ENCODE data around the gene PTGER1.

The PTGER1 gene

GRCh38 chr19:14427461-14427860 is 47.7 kb downstream of the PTGER1 start:
- peaks cover 61% of the 10 kb centered on the region for H3K4me1 ChIP-seq (ENCODE audit: control insufficient read depth, low read length)

GRCh38 chr19:14425696-14426138 is 49.4 kb downstream of the PTGER1 start:
- peaks cover 53% of the 10 kb centered on the region for H3K4me1 ChIP-seq (ENCODE audit: control insufficient read depth, low read length)
- peak overlapping the region; percentile 45 for H3K27ac ChIP-seq (ENCODE audit: low read depth, low read length)
- H4K20me1 ChIP-seq (ENCODE audit: control insufficient read depth, insufficient read depth, low read depth, low read length): no peaks in the 10 kb centered on the region
- H3K27me3 ChIP-seq (ENCODE audit: control insufficient read depth, low read length): no peaks in the 10 kb centered on the region
- peak overlapping the region; percentile 46 for H3K4me2 ChIP-seq (ENCODE audit: low read length)
- H3K9me2 ChIP-seq (replicated peaks; ENCODE audit: control insufficient read depth, low read length): no peaks in the 10 kb centered on the region
- H3F3A ChIP-seq (ENCODE audit: control insufficient read depth, insufficient read depth): peaks cover 5% of the 10 kb centered on the region
- H3K36me3 ChIP-seq (ENCODE audit: control insufficient read depth, low read length): no peaks in the 10 kb centered on the region
- TF ChIP-seq EZH2phosphoT487 (IDR thresholded peaks at IDR 0.05; ENCODE audit: borderline replicate concordance, low read length): no peak
- TF ChIP-seq CTCF (IDR thresholded peaks at IDR 0.05; ENCODE audit: low read depth, low read length, poor library complexity, severe bottlenecking): no peak
- no peaks in the 10 kb centered on the region for H3K79me2 ChIP-seq (ENCODE audit: control insufficient read depth, low read length)
- H3K9me3 ChIP-seq (ENCODE audit: control insufficient read depth, insufficient read depth, low read length): no peaks in the 10 kb centered on the region
- no peak overlapping the region for H3K4me3 ChIP-seq (ENCODE audit: low read length)

More at GRCh38 chr19:14427461-14427860, 47.7 kb downstream of the PTGER1 start:
- no peaks in the 10 kb centered on the region for H3K9me3 ChIP-seq (ENCODE audit: control insufficient read depth, insufficient read depth, low read length)
- H3K36me3 ChIP-seq (ENCODE audit: control insufficient read depth, low read length): no peaks in the 10 kb centered on the region
- no peak overlapping the region for H3K4me3 ChIP-seq (ENCODE audit: low read length)
- no peak overlapping the region for H3K4me2 ChIP-seq (ENCODE audit: low read length)
- H3K9me2 ChIP-seq (replicated peaks; ENCODE audit: control insufficient read depth, low read length): no peaks in the 10 kb centered on the region
- peaks cover 4% of the 10 kb centered on the region for H3F3A ChIP-seq (ENCODE audit: control insufficient read depth, insufficient read depth)
- no peak for TF ChIP-seq EZH2phosphoT487 (IDR thresholded peaks at IDR 0.05; ENCODE audit: borderline replicate concordance, low read length)
- TF ChIP-seq CTCF (IDR thresholded peaks at IDR 0.05; ENCODE audit: low read depth, low read length, poor library complexity, severe bottlenecking): no peak
- H3K27ac ChIP-seq (ENCODE audit: low read depth, low read length): no peak overlapping the region
- no peaks in the 10 kb centered on the region for H4K20me1 ChIP-seq (ENCODE audit: control insufficient read depth, insufficient read depth, low read depth, low read length)
- H3K79me2 ChIP-seq (ENCODE audit: control insufficient read depth, low read length): peaks cover 5% of the 10 kb centered on the region
- no peaks in the 10 kb centered on the region for H3K27me3 ChIP-seq (ENCODE audit: control insufficient read depth, low read length)
